NCI-H446 treated with DMSO at 0.1 percent for 48 hours (cell line): ENCODE data around the gene FBXO41.
A peak's percentile ranks its signal among the peaks of the same experiment; 100 is the strongest.

Experiments used
- DNase-seq: peaks from one replicate; lab custom pipeline; 2025; lab: John Stamatoyannopoulos, UW

The FBXO41 gene, protein sequence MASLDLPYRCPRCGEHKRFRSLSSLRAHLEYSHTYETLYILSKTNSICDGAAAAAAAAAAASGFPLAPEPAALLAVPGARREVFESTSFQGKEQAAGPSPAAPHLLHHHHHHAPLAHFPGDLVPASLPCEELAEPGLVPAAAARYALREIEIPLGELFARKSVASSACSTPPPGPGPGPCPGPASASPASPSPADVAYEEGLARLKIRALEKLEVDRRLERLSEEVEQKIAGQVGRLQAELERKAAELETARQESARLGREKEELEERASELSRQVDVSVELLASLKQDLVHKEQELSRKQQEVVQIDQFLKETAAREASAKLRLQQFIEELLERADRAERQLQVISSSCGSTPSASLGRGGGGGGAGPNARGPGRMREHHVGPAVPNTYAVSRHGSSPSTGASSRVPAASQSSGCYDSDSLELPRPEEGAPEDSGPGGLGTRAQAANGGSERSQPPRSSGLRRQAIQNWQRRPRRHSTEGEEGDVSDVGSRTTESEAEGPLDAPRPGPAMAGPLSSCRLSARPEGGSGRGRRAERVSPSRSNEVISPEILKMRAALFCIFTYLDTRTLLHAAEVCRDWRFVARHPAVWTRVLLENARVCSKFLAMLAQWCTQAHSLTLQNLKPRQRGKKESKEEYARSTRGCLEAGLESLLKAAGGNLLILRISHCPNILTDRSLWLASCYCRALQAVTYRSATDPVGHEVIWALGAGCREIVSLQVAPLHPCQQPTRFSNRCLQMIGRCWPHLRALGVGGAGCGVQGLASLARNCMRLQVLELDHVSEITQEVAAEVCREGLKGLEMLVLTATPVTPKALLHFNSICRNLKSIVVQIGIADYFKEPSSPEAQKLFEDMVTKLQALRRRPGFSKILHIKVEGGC

DNA sequence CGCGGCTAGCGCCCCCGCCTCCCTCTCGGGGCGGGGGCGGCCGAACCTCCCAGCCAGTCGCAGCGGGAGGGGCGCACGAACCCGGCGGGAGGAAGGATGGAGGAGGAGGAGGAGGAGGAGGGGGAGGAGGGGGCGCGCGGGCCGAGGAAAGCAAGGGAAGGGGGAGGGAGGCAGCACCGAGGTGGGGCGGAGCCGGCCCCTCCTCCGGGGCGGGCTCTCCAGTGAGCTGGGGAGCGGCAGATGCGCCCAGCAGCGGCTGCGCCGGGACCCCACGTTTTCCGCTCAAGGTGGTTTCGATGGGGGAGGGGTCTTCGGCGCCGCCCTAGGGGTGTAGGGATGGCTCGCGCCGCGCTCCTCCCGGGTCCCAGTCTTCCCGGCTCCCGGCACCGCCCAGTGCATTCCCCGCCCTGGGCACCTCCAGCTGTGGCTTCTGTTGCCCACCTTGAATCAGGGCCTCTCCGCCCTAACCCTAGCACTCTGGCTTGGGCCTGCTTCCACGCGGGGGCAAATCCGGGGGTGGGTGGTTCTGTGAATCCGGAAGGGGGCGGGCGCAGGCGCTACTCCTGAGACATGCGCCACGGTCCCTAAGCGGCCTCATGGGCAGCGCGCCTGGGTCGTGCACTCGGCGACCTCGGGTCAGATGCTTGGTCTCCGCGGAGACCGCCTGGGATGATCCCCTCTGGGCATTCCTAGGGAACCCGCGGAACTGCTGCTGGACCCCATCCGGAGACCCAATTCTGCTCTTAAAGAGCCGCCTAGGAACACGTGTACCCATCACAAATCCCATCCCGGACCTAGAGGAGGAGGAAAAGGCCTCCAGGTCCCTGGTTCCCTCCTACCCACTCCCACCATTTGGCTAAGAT, at the start of gene FBXO41:
Gene FBXO41 (minus strand): TSS at position 183 of the 863 bp plus-strand sequence. CDS start 14,848 bp downstream, outside the sequence.
- DNase-seq, result no peak

DNA sequence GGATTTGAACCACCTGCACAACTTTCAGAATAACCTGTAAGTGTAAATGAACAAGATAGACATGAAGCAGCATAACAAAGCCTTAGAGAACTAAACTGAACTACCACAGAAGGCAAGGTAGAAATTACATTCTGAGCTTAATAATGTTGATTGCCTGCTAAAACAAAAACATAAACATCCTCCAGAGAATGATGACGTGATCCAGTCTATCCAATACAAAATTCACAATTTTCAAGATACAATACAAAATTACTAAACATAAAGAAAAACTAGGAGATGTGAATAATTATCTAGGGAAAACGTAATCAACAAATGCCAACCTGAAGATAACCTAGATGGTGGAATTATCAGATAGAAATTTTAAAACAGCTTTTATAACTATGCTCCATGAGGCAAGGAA, 49.8 kb upstream of the FBXO41 start:
- DNase-seq, result no peak

DNA sequence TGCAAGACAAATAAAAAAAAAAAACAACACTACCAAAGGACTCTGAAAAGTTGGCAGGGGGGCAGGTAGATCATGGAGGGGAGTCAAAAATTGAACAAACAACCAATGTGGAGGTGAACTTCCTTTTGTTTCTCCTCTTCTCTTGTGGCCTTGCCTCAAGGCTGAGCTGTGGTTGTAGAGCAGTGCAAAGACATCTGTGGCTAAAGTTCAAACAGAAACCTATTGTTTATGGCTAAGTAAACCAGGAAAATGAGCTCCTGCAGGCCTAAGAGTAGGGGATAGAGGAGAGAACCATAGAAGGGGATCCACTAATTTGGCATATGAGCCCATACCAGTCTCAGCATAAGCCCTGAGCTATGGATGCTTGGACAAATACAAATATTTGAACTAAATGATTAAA, 49.3 kb upstream of the FBXO41 start:
- DNase-seq, result no peak

DNA sequence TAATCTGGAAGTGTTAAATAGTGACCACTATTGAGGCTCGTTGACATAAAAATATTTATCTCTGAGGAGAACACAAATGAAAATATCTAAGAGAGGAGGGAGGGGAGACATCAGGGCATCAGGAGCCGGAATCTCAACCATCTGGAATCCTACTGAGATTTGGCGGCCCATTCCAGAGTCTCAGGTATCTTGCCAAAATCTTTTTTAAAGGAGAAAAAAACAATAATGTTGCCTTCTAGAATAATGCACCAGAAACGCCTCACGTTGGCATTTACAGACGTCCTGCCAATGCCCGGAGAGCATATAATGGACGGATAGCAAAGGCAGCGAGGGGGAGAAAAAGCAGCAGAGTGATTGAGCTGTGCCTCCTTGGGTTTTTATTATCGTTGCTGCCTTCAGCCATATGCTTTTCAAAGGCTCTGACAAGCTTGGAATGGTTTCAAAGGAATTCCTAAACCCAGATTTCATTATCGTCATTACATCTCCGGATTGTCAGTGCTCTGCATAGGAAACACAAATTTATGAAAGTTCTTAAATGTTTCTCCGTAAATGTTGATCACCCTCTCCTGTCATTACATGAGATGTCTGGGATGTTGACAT, 39.9 kb upstream of the FBXO41 start:
- peak; percentile 19 for DNase-seq

DNA sequence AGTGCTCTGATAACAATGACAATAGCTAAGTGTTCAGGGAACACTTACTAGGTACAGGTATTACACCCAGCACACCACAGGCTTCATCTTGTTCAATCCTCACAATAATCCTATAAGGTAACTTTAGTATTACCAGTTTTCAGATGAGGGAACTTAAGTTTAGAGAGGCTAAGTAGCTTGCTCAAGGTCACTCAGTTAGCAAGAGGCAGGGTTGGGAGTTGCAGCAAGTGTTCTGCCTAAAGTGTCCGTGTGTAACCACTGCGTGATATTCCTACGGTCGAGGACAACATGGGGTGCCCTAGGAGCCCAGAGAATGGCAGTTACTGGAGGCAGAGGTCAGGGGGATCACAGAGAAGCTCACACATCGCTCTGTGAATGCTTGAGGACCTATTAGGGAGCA, 39.3 kb upstream of the FBXO41 start:
- no peak for DNase-seq

DNA sequence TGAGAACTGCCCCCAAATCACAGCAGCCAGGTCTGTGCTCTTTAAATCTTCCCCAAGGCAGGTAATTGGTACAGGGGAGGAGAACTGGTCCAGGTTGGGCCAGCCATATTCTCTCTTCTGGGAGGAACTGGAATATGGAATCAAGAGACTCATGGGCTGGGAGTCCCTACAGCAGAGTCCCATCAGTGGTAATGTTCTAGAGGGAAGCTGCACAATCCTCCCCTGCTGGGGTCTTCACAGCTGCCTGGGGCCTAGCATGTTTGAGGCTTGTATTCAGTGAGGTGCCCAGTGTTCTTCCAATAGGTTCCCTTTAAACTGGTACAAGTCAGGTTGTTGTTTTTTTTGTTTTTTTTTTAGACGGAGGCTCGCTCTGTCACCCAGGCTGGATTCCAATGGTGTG, 30.2 kb upstream of the FBXO41 start:
- DNase-seq, result no peak

DNA sequence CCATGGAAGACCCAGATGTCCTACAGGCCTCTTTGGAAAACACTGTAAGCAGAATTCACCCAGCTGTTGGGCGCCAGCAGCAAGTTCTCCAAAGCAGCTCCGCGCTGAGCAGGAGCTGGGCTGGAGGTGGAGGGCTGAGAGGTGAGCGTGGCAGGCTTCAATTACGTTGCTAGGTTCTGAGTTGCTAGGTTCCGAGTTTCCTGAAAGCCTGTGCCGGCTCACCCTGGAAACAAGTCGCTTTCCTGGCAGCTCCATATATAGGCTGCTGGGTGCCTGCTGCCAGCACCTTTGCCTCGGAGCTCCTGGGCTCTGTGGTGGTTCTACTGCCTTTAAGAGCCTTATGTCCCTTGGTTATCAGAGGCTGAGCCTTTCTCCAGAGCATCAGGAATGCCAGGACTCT, 23.4 kb upstream of the FBXO41 start:
- no peak for DNase-seq

DNA sequence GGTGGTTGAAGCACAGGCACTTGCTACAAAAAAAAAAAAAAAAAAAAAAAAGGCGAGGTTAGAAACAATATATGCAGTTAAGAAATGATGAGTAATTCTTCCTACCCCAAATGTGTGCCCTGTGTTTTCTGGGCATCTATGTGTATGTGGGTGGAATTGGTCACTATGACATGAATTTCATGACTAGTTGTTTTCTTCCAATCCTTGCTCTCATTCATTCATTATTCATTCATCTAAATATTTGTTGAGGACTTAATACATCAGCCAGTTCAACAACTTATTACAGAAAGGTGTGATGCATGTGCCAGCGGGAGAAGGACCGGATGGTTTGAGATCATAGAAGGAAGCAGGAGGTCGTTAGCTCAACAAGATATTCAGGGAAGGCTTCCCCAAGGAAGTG, 17.4 kb upstream of the FBXO41 start:
- no peak for DNase-seq

DNA sequence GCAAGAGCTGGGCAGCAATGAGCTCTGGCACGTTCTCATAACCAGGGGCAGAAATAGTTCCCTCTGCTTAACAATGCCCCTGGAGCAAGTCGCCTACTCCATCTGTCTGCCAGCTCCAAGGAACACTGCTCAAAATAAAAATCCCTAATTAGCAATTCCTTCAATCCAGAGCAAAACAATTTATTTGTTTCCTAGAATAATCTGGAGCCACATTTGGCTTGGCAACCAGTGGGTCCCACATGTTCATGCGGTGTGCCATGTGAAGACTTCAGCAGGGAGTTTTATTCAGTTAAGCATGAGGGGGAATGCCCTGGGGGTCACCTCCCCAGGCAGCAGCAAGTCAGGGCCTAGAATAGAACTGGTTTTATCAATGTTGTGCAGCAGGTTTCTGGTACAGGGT, 16.6 kb upstream of the FBXO41 start:
- no peak for DNase-seq

DNA sequence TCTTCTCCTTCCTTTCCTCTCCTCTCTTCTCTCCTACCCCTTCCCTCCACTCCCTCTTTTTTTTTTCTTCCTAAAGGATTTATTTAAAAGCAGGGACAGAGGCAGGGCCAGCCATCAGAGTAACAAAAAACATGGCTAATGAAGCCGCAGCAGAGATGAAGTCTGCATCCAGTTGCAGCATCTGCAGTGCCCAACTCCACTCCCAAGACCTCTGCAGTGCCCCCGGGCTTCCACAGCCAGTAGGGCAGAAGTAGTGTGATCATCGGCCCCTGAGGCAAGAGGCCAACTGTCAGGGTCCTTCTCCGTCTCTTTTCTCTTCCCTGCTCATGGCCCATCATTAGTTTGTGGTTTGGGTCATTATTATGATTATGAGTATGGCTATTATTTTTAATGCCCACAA, 13.3 kb upstream of the FBXO41 start:
- no peak for DNase-seq

DNA sequence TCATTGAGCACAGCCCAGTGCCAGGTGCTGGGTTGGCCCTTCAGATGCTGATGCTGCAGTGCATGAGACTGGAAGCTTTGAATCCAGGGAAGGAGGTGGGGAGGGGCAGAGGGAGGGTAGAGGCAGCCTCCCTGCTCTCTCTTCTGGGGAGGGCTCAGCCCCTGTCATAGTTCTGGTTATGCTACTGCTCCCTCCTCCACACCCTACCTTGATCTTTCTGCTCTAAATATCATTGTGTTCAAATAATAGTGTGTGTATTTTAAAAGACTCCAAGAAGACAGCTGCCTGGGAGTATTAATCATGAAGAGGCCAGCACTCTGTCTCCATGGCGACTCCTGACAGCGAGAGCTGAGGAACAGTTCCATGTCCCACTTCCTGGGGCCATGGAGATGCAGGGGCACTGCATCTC, 12.9 kb upstream of the FBXO41 start:
- DNase-seq, result no peak

DNA sequence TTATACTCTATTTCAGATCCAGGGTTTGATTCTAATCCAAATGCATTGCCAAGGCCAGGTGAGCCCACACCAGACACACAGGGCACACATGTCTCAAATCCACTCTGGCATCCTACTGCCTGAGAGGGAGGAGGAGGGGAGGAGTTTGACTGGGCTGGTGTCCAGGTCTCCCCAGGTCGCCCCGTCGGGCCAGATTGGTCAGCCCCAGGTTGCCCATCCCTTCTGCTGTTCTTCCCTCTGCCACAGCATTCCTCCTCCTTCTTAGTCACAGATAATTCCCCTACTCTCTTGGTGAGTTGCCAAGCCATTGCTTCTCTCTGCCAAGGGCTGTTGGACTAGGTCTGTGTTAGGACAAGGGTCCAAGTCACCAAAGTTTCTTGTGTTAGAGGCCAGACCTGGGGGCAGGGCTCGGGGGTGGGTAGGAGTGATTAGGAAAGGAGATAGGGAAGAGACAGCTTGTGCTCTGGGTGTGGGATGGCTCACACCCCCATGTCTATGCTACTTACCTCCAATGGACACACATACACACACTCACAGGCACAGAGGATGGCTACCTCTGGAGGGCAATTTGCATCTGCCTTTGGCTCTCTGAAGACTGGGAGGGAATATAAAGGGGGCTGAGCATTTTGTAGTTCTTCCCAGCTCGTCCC, 11.6 kb upstream of the FBXO41 start:
- peak; percentile 72 for DNase-seq

DNA sequence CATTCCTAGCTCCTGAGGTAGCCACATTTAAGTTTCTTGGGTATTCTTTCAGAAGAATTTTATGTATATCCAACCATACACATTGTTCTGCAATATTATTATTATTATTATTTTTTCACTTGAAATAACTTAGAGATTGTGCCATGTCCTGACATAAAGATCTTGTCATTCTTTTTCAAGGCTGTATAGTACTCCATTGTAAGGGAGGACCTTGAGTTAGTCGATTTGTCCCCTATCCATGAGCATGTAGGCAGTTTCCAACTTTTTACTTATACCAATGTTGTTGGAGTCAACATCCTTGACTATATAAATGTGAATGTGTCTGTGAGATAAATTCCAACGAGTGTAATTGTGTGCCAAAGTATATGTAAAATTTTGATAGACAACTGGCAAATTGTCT, 10.0 kb upstream of the FBXO41 start:
- no peak for DNase-seq

DNA sequence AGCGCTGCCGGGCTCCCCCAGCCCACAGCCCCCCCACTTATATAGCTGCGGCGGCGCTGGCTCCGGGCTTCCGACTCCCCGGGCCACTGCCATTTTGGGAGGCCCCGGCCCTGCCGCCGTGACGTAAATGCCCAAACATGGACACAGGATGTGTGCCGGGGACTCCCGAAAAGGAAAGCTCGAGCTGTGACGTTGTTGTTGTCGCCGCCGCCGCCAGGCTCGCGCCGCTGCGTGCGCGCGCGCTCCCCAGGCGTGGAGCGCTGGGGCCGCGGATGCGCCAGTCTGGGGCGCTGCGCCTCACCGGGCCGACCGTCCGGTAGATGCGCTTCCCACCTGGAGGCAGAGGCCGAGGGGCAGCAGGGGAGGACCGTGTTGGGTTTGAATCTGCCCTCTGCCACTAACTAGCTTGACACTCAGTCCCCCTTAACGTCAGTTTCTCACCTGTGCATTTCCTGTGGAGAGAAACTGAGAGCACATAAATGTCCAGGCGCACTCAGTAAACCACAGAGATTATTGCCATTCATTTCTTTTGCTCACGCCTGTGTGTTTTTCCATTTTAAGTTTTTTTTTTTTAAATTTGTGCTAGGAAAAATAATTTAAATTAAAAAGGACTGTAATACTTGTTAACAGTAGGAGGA, 9.4 kb upstream of the FBXO41 start, which contains the start of gene EGR4:
Gene EGR4 (minus strand): TSS at position 15 of the 638 bp plus-strand sequence. CDS start 231 bp downstream, outside the sequence.
- DNase-seq, result peak; percentile 23

DNA sequence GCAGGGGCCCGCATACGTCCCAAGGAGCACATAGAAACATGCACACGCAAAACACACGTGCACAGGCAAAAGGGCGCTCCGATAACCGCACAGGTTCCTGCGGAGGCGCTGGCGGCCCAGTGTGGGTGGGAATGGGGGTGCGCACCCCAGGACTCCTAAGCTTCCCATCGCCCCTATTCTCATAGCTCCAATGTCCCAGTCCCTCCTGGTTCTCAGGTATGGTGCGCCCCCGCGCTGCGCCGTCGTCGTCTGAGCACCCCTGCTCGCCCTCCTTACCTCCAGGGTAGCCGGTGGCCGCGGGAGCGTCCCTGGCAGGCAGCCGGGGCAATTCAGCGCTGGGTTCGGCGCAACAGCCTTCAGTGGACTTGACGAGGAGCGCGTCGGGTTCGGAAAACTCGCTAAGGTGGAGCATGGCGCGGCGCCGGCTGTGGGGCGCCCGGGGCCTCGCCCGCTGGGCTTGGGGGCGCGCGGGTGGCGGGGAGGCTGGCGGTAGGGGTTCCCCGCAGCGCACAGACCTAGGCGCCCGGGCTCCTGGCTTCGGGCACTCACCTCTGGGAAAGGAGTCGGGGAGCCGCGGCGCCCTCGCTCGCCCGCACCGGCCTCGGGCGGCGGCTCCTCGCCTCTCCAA, 8.7 kb upstream of the FBXO41 start:
- DNase-seq, result no peak

DNA sequence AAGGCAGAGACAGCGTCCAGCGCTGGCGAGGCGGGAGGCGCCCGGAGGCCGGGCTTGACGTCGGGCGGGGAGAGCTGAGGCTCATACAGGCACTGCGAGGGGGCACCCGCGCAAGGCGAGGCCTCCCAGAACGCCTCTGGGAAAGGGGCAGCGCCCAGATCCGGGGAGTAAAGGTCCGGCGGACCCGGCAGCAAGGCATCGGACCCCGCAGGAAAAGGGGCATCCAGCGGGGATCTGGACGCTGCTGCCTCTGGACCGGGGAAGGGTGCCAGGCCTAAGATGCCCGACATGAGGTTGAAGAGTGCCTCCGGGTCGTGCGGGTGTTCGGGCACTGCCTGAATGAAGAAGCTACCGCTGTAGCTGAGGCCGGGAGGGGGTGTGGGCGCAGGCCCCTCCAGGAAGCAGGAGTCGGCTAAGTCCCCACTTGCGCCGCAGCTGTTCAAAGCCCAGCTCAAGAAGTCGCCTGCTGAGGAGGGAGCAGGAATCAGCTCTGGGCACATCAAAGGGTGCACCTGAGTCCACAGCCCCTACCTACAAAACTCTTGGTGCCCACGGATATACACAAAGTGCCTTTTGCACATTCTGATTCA, 8.1 kb upstream of the FBXO41 start:
- DNase-seq, result no peak

DNA sequence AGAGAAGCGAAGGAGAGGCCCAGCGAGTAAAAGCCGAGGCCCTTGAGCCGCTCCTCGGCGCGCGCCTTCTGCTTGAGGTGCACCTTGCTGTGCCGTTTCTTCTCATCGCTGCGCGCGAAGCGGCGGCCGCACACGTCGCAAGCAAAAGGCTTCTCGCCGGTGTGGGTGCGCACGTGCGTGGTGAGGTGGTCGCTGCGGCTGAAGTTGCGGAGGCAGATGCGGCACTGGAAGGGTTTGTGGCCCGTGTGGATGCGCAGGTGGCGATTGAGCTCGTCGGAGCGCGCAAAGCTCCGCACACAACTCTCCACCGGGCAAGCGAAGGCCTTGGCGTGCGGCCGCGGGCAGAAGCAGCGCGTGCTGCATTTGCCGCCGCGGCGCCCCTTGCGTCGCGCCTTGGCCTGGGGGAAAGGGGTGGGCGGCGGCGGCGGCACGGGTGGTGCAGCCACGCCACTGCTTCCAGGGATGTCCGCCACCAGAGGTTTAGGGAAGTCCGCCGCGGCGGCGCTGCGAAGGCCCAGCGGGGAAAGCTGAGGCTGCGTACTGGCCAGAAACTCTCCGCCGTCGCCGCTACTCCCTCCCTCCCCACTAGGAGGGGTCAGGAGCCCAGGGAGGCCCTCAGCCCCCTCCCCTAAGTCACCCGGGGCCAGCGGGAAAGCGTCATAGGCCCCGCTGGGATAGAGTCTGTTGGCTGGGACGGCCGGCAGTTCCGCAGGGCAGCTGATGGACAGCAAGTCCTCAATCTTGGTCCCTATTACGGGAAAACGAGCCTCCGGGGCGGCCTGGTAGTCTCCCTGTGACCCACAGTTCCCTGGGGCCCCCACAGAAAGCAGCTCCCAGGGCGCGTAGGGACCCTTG, 7.4 kb upstream of the FBXO41 start:
- no peak for DNase-seq

DNA sequence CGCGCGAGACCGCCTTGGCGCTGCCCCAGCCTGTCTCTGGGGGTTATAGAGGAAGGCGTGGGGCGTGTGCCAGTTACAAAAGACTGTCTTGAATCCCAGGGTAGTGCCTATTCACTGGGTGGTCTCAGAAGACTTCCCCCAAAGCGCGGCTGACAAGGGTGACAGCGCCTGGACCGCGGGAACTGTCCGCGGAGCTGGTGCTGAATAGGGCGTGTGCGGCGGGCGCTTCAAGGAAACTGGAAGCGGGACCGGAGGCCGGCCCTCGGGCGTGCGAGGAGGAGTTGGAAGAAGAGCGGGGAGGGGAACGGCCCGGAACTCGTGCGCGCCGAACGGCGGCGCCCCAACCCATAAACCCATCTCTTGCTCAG, 6.8 kb upstream of the FBXO41 start:
- DNase-seq, result no peak
